Chondrocyte (in vitro differentiated cells): ENCODE measurements around the gene SCUBE3. TPM values are rescaled to one million over a fixed set of nuclear protein-coding genes. Genes with fewer than 3 reads are reported as not detected.

Experiments
- DNase-seq: peaks from one replicate; pipeline ENCODE4 v3.0.0; 2021; ENCODE audit warnings: mixed read lengths, low spot score
- H3K27ac Mint-ChIP-seq: one replicate; pipeline ENCODE4 v1.8.0; 2021; ENCODE audit warnings: mild to moderate bottlenecking, moderate library complexity, mixed read lengths; ENCODE audit not compliant: unreplicated experiment
- H3K27me3 Mint-ChIP-seq: 2 replicates; pipeline ENCODE4 v1.8.0; 2021; ENCODE audit warnings: low read depth, mixed read lengths
- H3K36me3 Mint-ChIP-seq: 2 replicates; pipeline ENCODE4 v1.8.0; 2021; ENCODE audit warnings: low read depth, mixed read lengths
- H3K4me1 Mint-ChIP-seq: 2 replicates; pipeline ENCODE4 v1.8.0; 2021; ENCODE audit warnings: low read depth, mild to moderate bottlenecking, mixed read lengths
- H3K4me3 Mint-ChIP-seq: one replicate; pipeline ENCODE4 v1.8.0; 2021; ENCODE audit warnings: mild to moderate bottlenecking, moderate library complexity, mixed read lengths; ENCODE audit not compliant: unreplicated experiment
- H3K9me3 Mint-ChIP-seq: 2 replicates; pipeline ENCODE4 v1.8.0; 2021; ENCODE audit warnings: low read depth, mixed read lengths
- total RNA-seq: library from RNA; stranded (reverse); gene quantifications from 3 replicates; pipeline ENCODE4 v1.2.1, GENCODE V29; 2021
- TF ChIP-seq, protein P1 (sequence below): fragments of 200-600 bp; sonication (generic); IDR thresholded peaks from 2 replicates; pipeline ENCODE4 v1.5.0; 2021; ENCODE audit warnings: antibody characterized with exemption, mild to moderate bottlenecking, moderate library complexity

The SCUBE3 gene
- total RNA-seq, 1 donor from 2014 or later: 96.6 TPM

DNA sequence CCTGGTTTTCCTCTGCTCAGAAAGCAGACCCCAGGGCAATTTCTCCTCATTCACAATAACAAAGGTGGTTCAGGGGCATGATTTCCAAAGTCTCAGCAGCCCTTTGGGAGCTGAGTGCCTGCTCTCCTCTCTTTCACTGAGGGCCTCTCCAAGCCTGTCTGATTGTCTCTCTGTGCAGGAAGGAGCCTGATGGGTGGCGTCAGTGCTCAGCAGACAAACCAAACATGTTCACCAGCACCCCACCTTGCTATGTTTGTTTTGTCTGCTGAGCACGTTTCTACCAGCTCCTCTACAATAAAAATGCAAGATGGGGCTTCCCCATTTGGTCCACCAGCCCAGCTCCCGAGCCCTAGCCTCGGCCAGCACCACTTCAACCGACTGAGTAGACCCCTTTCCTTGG is 47.2 kb upstream of the SCUBE3 start:
- no peaks in the 10 kb centered on the region for H3K9me3 Mint-ChIP-seq
- peaks cover 1% of the 10 kb centered on the region for H3K36me3 Mint-ChIP-seq
- H3K4me3 Mint-ChIP-seq: no peak overlapping the region

GRCh38 chr6:35167505-35167904 is 46.3 kb upstream of the SCUBE3 start:
- TF ChIP-seq, protein P1, sequence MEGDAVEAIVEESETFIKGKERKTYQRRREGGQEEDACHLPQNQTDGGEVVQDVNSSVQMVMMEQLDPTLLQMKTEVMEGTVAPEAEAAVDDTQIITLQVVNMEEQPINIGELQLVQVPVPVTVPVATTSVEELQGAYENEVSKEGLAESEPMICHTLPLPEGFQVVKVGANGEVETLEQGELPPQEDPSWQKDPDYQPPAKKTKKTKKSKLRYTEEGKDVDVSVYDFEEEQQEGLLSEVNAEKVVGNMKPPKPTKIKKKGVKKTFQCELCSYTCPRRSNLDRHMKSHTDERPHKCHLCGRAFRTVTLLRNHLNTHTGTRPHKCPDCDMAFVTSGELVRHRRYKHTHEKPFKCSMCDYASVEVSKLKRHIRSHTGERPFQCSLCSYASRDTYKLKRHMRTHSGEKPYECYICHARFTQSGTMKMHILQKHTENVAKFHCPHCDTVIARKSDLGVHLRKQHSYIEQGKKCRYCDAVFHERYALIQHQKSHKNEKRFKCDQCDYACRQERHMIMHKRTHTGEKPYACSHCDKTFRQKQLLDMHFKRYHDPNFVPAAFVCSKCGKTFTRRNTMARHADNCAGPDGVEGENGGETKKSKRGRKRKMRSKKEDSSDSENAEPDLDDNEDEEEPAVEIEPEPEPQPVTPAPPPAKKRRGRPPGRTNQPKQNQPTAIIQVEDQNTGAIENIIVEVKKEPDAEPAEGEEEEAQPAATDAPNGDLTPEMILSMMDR: no peak
- Mint-ChIP-seq H3K27me3 (no peaks in the 10 kb centered on the region), H3K4me3 (no peak overlapping the region), H3K4me1 (peaks cover 30% of the 10 kb centered on the region), H3K36me3 (peaks cover 1% of the 10 kb centered on the region), H3K27ac (no peak overlapping the region), H3K9me3 (no peaks in the 10 kb centered on the region)
- DNase-seq: no peak

More for the DNA sequence above, 47.2 kb upstream of the SCUBE3 start:
- Mint-ChIP-seq H3K4me1 (peaks cover 30% of the 10 kb centered on the region), H3K27ac (no peak overlapping the region), H3K27me3 (no peaks in the 10 kb centered on the region)
- TF ChIP-seq, protein P1: no peak
- DNase-seq: no peak

DNA sequence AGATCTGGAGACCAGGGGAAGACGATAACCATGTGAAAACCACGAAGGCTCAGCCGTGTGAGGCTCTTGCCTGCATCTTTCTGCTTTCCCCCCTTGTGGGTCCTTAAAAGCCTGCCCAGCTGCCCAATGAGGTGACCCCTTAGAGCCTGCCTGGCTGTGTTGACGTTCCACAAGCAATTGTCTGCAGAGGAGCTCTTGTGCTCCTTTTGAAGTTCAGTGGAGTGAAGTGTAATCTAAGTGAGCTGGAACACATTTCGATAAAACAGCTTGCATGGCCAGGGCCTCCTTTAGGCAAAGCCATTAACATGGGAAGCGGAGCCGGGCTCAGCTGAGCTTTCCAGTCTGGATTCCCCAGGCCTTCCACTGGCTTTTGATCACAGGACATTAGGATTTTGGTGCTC is 45.3 kb upstream of the SCUBE3 start:
- H3K4me3 Mint-ChIP-seq: no peak overlapping the region
- H3K4me1 Mint-ChIP-seq: peaks cover 32% of the 10 kb centered on the region
- no peak overlapping the region for H3K27ac Mint-ChIP-seq
- DNase-seq: no peak
- H3K9me3 Mint-ChIP-seq: no peaks in the 10 kb centered on the region
- H3K36me3 Mint-ChIP-seq: peaks cover 1% of the 10 kb centered on the region
- TF ChIP-seq, protein P1: no peak
- no peaks in the 10 kb centered on the region for H3K27me3 Mint-ChIP-seq

GRCh38 chr6:35170166-35170565 is 43.6 kb upstream of the SCUBE3 start:
- Mint-ChIP-seq H3K27ac (no peak overlapping the region), H3K27me3 (no peaks in the 10 kb centered on the region), H3K4me3 (no peak overlapping the region), H3K36me3 (no peaks in the 10 kb centered on the region), H3K4me1 (peaks cover 32% of the 10 kb centered on the region), H3K9me3 (no peaks in the 10 kb centered on the region)
- TF ChIP-seq, protein P1: no peak
- no peak for DNase-seq

DNA sequence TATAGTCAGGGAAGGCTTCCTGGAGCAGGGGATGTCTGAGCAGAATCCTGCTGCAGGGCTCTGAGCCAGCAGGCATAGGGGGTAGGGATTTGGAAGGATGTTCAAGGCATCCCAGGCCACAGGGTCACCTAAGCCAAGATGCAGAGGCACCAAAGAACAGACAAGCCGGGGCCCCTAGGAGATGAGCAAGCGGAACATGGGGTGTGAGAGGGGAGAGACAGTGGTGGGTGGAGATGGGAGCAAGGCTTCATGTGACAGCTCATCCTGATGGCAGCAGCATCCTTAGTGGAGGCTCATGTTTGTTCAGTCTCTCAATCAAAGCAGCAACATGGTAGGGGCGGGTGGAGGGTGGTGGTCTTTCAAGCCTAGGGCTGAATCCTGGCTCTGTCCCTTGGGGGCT is 42.9 kb upstream of the SCUBE3 start:
- H3K4me1 Mint-ChIP-seq: peaks cover 25% of the 10 kb centered on the region
- no peaks in the 10 kb centered on the region for H3K9me3 Mint-ChIP-seq
- no peak for DNase-seq
- no peak overlapping the region for H3K4me3 Mint-ChIP-seq
- H3K27ac Mint-ChIP-seq: no peak overlapping the region
- TF ChIP-seq, protein P1: no peak
- H3K36me3 Mint-ChIP-seq: no peaks in the 10 kb centered on the region
- H3K27me3 Mint-ChIP-seq: no peaks in the 10 kb centered on the region
